PFSK-1 (cell line): ENCODE data around the gene PGAP6.

ENCODE experiments used
- POLR2AphosphoS5 ChIP-seq: IDR thresholded peaks from 2 replicates; pipeline ENCODE4 v1.6.1; 2012; ENCODE audit warnings: low read depth, mild to moderate bottlenecking, control low read depth, low read length, moderate library complexity
- SIN3A ChIP-seq: IDR thresholded peaks from 2 replicates; pipeline ENCODE4 v1.6.1; 2012; ENCODE audit warnings: mild to moderate bottlenecking, low read length, moderate library complexity, borderline replicate concordance; ENCODE audit not compliant: insufficient read depth
- TF ChIP-seq, protein P1 (sequence below), 2 experiments: IDR thresholded peaks; 2 replicates each; pipeline versions ENCODE4 v1.6.1 to v1.8.0; 2011 to 2012; ENCODE audit warnings: low read depth in 2 of 2, low read length in 2 of 2, control low read depth in 1 of 2, inconsistent platforms in 1 of 2, mild to moderate bottlenecking in 1 of 2, moderate library complexity in 1 of 2; ENCODE audit not compliant: insufficient read depth in 1 of 2

DNA sequence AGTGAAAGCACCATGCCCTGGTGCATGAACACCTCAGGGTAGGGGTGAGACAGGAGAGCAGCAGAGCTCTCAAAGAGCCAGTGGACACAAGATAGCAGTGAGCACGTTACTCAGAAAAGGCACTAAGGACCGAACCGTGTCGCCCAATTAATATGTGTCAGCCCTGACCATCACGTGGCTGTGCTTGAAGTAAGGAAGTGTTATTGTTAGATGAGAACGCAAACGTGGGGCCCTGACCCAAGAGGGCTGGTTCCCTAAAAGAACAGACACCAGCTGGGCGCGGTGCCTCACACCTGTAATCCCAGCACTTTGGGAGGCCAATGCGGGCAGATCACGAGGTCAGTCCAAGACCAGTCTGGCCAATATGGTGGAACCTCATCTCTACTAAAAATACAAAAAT, 45.5 kb downstream of the PGAP6 start:
- TF ChIP-seq SIN3A, result no peak
- TF ChIP-seq, protein P1, sequence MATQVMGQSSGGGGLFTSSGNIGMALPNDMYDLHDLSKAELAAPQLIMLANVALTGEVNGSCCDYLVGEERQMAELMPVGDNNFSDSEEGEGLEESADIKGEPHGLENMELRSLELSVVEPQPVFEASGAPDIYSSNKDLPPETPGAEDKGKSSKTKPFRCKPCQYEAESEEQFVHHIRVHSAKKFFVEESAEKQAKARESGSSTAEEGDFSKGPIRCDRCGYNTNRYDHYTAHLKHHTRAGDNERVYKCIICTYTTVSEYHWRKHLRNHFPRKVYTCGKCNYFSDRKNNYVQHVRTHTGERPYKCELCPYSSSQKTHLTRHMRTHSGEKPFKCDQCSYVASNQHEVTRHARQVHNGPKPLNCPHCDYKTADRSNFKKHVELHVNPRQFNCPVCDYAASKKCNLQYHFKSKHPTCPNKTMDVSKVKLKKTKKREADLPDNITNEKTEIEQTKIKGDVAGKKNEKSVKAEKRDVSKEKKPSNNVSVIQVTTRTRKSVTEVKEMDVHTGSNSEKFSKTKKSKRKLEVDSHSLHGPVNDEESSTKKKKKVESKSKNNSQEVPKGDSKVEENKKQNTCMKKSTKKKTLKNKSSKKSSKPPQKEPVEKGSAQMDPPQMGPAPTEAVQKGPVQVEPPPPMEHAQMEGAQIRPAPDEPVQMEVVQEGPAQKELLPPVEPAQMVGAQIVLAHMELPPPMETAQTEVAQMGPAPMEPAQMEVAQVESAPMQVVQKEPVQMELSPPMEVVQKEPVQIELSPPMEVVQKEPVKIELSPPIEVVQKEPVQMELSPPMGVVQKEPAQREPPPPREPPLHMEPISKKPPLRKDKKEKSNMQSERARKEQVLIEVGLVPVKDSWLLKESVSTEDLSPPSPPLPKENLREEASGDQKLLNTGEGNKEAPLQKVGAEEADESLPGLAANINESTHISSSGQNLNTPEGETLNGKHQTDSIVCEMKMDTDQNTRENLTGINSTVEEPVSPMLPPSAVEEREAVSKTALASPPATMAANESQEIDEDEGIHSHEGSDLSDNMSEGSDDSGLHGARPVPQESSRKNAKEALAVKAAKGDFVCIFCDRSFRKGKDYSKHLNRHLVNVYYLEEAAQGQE (IDR thresholded peaks at IDR 0.05; ENCODE audit: insufficient read depth in 1 of 2, low read depth in 2 of 2, low read length in 2 of 2), result no peak
- TF ChIP-seq POLR2AphosphoS5, result no peak
